Left lung (tissue), 10 donors: Measurements from ENCODE around the gene ZNF473. TPM values are rescaled to one million over a fixed set of nuclear protein-coding genes. Genes with fewer than 3 reads are reported as not detected.
A peak's percentile ranks its signal among the peaks of the same experiment; 100 is the strongest.

ENCODE experiments used
- ATAC-seq: fragments of 200-7000 bp; cut with Tn5 transposase; one replicate; pipeline ENCODE4 v1.9.1; 2020; ENCODE audit warnings: moderate library complexity
- DNase-seq, 4 donors: peaks; one replicate each; pipeline ENCODE4 v3.0.0-alpha.2; 2013 to 2020
- H3K27ac ChIP-seq, 2 donors: fragments of 200-600 bp; sonication (generic) in 1 of 2; one replicate each; pipeline versions ENCODE4 v1.5.0 to v1.8.0; 2020 to 2021
- H3K27me3 ChIP-seq, 2 donors: fragments of 200-600 bp; sonication (generic) in 1 of 2; one replicate each; pipeline versions ENCODE4 v1.5.0 to v1.8.0; 2020 to 2021
- H3K36me3 ChIP-seq, 2 donors: fragments of 200-600 bp; sonication (generic) in 1 of 2; one replicate each; pipeline versions ENCODE4 v1.5.0 to v1.8.0; 2020 to 2021
- H3K4me1 ChIP-seq, 2 donors: fragments of 200-600 bp; one replicate each; pipeline ENCODE4 v1.8.0; 2021
- H3K4me3 ChIP-seq, 2 donors: fragments of 200-600 bp; sonication (generic) in 1 of 2; one replicate each; pipeline versions ENCODE4 v1.5.0 to v1.8.0; 2020 to 2021; ENCODE audit warnings: mild to moderate bottlenecking in 1 of 2
- H3K9me3 ChIP-seq, 2 donors: fragments of 200-600 bp; sonication (generic) in 1 of 2; one replicate each; pipeline versions ENCODE4 v1.5.0 to v1.8.0; 2020 to 2021
- intact Hi-C, 2 donors: fragments of 100-400 bp; cut with DNase I; formaldehyde crosslinking; loops; one replicate each; pipeline versions ENCODE4 v1.11.2 to v1.14.2; 2022
- polyA plus RNA-seq, 6 donors: library from polyadenylated mRNA; unstranded; fragments of 120-200 nt; gene quantifications; one replicate each; pipeline ENCODE4 v1.2.1, GENCODE V29; 2013; ENCODE audit not compliant: insufficient read length in 6 of 6
- total RNA-seq, 2 donors: library from RNA; stranded (reverse); fragmentation: NEBNext Ultra II Directional; extraction: Animal tissue kit (Norgen Biotek cat#: 25700); gene quantifications; one replicate each; pipeline ENCODE4 v1.2.1, GENCODE V29; 2021
- TF ChIP-seq, protein P1 (sequence below), 2 donors: fragments of 200-600 bp; sonication (generic) in 1 of 2; IDR thresholded peaks; one replicate each; pipeline versions ENCODE4 v1.5.0 to v1.8.0; 2021; ENCODE audit warnings: antibody characterized with exemption in 2 of 2
- donor health status: DM: no; HTN: yes; CAD: no.
- donor health status: DM: no; HTN: no; CAD: no.

The ZNF473 gene
- total and polyA plus RNA-seq, 8 donors = 5.1 to 15.4 (median 13.3) TPM

DNA sequence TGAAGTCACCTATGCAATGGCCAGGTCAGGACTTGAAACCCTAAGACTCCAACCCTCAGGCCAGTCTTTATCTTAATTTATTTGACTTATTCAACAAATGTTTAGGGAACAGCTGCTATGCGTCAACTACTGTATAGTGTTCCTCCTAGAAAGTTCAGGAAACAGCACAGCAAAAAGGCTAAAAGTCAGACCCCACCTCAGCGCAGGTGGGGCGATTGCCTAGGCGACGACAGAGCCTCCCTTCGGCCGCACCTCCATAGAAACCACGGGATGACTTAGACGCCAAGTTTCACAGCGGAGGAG is 1.1 kb upstream of the ZNF473 start:
- Histone ChIP-seq H3K9me3 (no peaks in the 10 kb centered on the region), H3K36me3 (peaks cover 0 to 14% of the 10 kb centered on the region in 2 donors), H3K27ac (peak overlapping the region; percentile 86 to 96), H3K4me1 (peaks cover 16 to 40% of the 10 kb centered on the region in 2 donors), H3K27me3 (no peaks in the 10 kb centered on the region), H3K4me3 (peak overlapping the region; percentile 82 to 92)
- ATAC-seq (no peak), DNase-seq (no peak)
- TF ChIP-seq, protein P1, sequence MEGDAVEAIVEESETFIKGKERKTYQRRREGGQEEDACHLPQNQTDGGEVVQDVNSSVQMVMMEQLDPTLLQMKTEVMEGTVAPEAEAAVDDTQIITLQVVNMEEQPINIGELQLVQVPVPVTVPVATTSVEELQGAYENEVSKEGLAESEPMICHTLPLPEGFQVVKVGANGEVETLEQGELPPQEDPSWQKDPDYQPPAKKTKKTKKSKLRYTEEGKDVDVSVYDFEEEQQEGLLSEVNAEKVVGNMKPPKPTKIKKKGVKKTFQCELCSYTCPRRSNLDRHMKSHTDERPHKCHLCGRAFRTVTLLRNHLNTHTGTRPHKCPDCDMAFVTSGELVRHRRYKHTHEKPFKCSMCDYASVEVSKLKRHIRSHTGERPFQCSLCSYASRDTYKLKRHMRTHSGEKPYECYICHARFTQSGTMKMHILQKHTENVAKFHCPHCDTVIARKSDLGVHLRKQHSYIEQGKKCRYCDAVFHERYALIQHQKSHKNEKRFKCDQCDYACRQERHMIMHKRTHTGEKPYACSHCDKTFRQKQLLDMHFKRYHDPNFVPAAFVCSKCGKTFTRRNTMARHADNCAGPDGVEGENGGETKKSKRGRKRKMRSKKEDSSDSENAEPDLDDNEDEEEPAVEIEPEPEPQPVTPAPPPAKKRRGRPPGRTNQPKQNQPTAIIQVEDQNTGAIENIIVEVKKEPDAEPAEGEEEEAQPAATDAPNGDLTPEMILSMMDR (IDR thresholded peaks at IDR 0.05) = no peak
- intact Hi-C loops = no loop called here

DNA sequence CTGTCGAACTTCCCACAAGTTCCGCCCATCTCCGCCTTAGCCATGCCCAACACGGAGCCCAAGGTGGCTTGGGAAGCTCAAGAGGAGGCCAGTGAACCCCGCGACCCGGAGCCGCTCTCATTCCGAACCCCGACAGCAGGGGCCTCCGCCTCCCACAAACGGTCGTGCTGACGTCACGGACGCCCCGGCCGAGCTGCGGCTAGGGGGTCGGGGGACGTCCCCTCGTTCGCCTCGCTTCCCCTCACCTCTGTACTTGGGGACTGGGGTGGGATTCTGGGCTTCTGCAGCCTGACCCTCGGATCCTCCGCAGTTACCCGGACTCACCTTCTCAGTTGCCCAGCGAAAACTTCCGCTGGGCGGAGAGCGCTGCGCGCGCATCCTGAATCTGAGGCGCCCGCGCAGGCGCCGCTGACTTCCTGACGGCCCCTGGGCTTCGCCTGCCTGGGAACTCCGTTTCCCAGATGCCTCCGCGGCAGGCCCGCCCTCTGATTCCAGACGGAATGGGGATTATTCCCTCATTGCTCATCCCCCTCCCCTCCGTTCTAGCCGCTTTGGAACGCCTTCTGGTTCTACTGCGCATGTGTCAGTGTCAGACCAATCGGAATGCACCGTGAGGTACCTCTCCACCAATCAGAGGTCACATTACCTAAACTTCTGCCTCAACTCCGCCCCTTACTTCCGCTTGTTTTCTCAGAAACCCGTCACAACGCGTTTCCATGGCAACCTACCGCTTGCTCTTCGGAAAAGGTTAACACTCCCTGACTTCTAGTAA is 597 bp upstream of the ZNF473 start, which contains the start of gene VRK3:
VRK3 (minus strand) TSS at position 351 of the 772 bp plus-strand sequence. CDS start 9,210 bp downstream, outside the sequence.
- no peaks in the 10 kb centered on the region for H3K9me3 ChIP-seq
- H3K27me3 ChIP-seq = no peaks in the 10 kb centered on the region
- peak; percentile 97 for ATAC-seq
- peaks cover 0 to 14% of the 10 kb centered on the region in 2 donors for H3K36me3 ChIP-seq
- H3K27ac ChIP-seq = peak within 1 kb of the TSS; percentile 86 to 96
- peaks cover 16 to 43% of the 10 kb centered on the region in 2 donors for H3K4me1 ChIP-seq
- TF ChIP-seq, protein P1 (IDR thresholded peaks at IDR 0.05) = peak in 1 of 2 donors; percentile 5
- intact Hi-C loops = no loop called here
- DNase-seq = peak; percentile 99 to 100 (median 100)
- peak within 1 kb of the TSS; percentile 82 to 92 for H3K4me3 ChIP-seq

DNA sequence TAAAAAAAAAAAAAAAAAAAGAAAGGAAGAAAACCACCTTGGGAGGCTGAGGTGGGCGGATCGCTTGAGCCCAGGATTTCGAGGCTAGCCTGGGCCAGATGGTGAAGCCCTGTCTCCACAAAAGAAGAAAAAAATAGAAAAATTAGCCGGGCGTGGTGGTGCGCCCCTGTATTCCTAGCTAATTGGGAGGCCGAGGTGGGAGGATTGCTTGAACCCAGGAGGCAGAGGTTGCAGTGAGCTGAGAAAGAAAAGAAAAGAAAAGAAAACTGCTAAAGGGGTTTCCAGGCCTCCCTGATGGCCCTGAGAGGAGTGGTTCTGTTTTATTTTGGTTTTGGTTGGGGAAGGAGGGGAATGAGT is 723 bp downstream of the ZNF473 start:
- DNase-seq = no peak
- peaks cover 16 to 48% of the 10 kb centered on the region in 2 donors for H3K4me1 ChIP-seq
- peaks cover 0 to 19% of the 10 kb centered on the region in 2 donors for H3K36me3 ChIP-seq
- no peak for ATAC-seq
- H3K27ac ChIP-seq = no peak overlapping the region
- H3K27me3 ChIP-seq = no peaks in the 10 kb centered on the region
- peak overlapping the region; percentile 62 to 82 for H3K4me3 ChIP-seq
- TF ChIP-seq, protein P1 (IDR thresholded peaks at IDR 0.05) = no peak
- intact Hi-C loops = no loop called here
- H3K9me3 ChIP-seq = no peaks in the 10 kb centered on the region

DNA sequence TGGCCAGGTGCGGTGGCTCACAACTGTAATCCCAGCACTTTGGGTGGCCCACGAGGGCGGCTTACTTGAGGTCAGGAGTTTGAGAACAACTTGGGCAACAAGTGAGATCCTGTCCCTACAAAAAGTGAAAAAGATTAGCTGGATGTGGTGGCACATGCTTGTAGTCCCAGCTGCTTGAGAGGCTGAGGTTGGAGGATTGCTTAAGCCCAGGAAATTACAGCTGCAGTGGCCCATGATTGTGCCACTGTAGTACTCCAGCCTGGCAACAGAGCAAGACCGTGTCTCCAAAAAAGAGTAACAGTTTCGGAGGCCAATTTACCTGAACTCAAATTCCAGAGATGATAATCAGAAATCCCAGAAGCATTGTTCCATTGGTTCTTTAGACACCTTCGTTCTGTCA is 4.4 kb downstream of the ZNF473 start:
- Histone ChIP-seq H3K4me3 (no peak overlapping the region), H3K9me3 (no peaks in the 10 kb centered on the region), H3K27ac (no peak overlapping the region), H3K4me1 (peaks cover 9 to 30% of the 10 kb centered on the region in 2 donors), H3K27me3 (no peaks in the 10 kb centered on the region), H3K36me3 (peaks cover 0 to 56% of the 10 kb centered on the region in 2 donors)
- no peak for ATAC-seq
- intact Hi-C loops = no loop called here
- DNase-seq = no peak
- TF ChIP-seq, protein P1 (IDR thresholded peaks at IDR 0.05) = no peak

DNA sequence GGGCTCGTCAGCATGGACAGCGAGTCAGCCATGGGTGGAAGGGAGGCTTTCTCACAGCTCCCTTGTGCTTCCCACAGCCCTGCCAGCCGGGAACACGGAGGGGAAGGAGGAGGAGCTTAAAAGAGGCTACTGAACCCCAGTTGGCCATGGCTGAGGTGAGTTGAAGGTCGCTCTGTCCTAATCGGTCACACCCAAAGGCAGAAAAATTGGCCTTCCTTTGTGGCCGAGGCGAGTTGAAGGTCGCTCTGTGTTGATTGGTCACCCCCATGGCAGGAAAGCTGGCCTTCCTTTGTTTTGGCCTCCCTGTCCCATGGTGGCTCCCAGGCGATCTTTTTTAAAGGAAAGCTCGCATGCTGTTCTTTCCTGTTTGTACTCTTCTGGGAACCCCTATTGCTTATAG is 5.1 kb downstream of the ZNF473 start:
- Histone ChIP-seq H3K36me3 (peaks cover 0 to 61% of the 10 kb centered on the region in 2 donors), H3K4me3 (no peak overlapping the region), H3K27me3 (no peaks in the 10 kb centered on the region), H3K27ac (no peak overlapping the region), H3K4me1 (peaks cover 9 to 30% of the 10 kb centered on the region in 2 donors), H3K9me3 (no peaks in the 10 kb centered on the region)
- ATAC-seq = no peak
- TF ChIP-seq, protein P1 (IDR thresholded peaks at IDR 0.05) = no peak
- intact Hi-C loops = no loop called here
- no peak for DNase-seq
